Stimulated activated CD8-positive, alpha-beta memory T cell treated with anti-CD3 and anti-CD28 coated beads, Interleukin-12 subunit alpha, Interleukin-12 subunit beta, amount 100 ng/mL, for 24 hours (primary cell): ENCODE data around the gene TMEM41B.
"Not testable (repeated sequence)": the region's sequence is repeated elsewhere in the genome, so short reads cannot be mapped to it uniquely, and the experiment has no call there.

Experiments used
- DNase-seq: peaks from one replicate; pipeline ENCODE4 v3.0.0-alpha.2; 2020; ENCODE audit errors: extremely low read depth

TMEM41B gene

GRCh38 chr11:9314291-9315077 is at the start of gene TMEM41B:
Gene TMEM41B, minus strand, starts transcription at chr11:9314593. Its CDS starts 152 bp downstream, at chr11:9314441.
- peak; percentile 100 for DNase-seq

DNA sequence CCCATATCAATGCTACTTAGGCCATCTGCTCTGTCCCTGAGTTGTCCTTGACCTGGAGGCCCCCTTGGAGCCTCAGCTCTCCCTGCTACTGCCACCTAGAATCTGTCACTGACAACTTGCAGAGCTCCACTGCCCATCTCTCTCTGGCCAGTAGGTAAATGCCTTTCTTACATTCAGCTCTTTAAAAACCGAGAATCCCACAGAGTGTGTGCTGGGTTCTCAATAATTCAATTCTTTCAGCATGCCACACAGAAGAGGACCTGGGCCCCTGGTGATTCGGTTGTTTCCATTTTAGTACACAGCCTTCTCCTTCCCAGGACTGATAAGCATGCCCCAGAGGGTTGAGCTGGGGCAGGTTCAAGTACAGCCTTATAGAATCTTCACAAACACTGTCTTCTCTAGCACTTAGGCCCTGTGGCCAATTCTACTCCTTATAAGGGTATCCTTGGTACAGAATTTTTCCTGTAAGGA is 48.0 kb upstream of the TMEM41B start:
- no peak for DNase-seq

DNA sequence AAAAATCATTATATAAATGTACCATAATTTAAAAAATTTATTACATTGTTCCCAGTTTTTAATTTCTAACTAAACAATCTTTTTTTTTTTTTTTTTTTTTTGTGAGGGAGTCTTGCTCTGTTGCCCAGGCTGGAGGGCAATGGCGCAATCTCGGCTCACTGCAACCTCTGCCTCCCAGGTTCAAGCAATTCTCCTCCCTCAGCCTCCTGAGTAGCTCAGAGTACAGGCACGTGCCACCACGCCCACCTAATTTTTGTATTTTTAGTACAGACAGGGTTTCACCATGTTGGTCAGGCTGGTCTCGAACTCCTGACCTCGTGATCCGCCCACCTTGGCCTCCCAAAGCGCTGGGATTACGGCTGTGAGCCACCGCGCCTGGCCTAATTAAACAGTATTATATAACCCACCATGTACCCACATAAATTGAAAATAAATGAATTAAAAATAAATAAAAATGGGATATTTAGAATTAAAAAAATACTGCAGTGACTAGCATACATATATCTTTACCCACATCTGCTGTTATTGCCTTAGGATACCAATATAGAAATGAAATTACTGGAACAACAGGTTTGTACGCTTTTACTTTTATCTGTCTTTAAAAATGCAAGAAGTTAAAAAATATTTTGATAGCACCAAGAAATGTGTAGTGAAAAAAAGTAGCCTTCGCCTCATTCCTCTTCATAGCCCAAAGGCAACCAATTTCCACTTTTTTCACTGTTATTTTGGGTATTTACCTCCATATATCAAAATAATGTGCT is 46.6 kb upstream of the TMEM41B start:
- not testable (repeated sequence) for DNase-seq

DNA sequence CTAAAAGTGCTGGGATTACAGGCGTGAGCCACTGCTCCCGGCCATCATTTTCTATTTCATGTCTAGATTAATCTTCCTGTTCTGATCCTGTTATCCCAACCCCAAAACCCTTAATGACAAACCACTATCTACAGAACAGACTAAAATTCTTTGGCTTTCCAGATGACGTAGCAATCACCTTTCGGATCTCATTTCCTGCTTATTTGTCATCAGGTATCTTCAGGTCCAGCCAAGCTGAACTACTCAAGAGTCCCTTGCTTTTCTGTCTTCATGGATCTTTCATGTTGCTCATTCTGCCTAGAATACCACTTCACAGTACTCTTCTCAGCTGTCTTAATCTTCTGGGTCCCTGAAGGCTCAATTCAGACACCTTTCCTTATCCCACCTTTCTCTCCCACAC is 42.6 kb upstream of the TMEM41B start:
- DNase-seq, result no peak

GRCh38 chr11:9351321-9351881 is 37.0 kb upstream of the TMEM41B start:
- DNase-seq, result no peak

DNA sequence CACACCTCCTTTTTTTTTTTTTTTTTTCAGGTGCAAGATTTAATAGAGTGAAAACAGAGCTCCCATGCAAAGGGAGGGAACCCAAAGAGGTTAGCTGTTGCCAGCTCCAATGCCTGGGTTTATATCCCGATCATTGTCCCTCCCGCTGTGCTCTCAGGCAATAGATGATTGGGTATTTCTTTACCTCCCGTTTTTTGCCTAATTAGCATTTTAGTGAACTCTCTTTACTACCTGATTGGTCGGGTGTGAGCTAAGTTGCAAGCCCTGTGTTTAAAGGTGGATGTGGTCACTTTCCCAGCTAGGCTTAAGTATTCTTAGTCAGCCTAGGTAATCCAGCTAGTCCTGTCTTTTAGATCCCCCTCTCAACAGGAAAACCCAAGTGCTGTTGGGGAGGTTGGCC is 33.4 kb upstream of the TMEM41B start:
- not testable (repeated sequence) for DNase-seq

DNA sequence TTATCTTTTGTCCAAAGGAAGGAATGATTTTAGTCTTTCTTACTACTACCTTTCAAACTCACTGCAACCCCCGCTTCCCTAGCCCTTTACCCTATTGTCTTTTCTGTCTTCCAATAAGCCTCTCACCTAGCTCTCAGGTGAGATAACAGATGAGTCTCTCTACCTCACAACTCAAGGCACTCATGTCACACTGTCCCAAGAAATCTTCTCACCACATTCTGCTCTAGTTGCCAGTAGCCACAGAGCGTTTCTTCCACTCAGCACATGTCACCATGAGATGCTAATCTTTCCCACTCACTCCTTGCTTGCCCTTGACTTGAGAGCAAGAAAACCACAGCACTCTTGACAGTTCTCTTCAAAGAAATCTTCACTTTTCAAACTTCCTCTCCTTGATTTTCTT is 32.7 kb upstream of the TMEM41B start:
- DNase-seq, result no peak

- DNase-seq, result no peak
Observed at GRCh38 chr11:9344061-9344680, 29.8 kb upstream of the TMEM41B start.

- DNase-seq, result no peak
Observed at GRCh38 chr11:9341638-9342178, 27.3 kb upstream of the TMEM41B start.

- DNase-seq, result no peak
Observed at GRCh38 chr11:9332655-9333054, 18.3 kb upstream of the TMEM41B start.

- no peak for DNase-seq
Observed at GRCh38 chr11:9330387-9331384, 16.3 kb upstream of the TMEM41B start.

DNA sequence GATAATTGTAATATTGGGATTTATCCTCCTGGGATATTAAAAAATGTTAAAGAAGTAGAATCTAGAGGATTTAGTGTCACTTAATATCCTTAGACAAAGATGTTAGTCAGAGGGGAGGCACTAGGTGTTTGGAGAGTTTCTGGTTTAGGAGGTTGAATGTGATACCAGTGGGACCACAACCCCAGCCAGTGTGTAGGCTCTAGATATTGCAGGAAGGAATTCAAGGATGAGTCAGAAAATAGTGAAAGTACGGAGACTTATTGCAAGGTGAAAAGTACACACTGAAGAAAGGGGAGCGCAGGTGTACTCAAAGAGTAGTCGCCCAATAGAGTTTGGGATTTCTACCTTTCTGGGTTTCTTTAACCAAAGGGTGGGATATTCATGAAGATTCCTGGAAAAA is 5.7 kb upstream of the TMEM41B start:
- DNase-seq, result no peak

GRCh38 chr11:9319377-9320001 is 5.1 kb upstream of the TMEM41B start:
- not testable (repeated sequence) for DNase-seq

GRCh38 chr11:9318442-9319376 is 4.3 kb upstream of the TMEM41B start:
- DNase-seq, result not testable (repeated sequence)

DNA sequence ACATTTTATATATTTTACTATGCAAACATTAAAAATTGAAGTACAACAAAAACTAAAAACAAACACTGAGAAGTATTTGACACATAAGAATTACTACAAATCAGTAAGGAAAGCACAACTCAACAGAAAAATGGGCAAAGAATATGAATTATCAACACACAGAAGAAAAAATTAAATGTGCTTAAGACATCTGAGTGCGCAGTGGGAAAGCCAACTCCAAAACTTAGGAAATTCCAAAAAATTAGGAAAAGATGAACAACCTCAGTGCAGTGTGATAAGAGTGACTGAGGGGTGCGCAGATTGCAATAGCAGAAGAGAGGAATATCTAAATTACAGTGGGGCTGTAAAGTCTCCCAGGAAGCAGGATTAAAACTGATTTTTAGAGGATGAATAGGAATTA is 1.9 kb upstream of the TMEM41B start:
- no peak for DNase-seq

- DNase-seq, result no peak
Observed at GRCh38 chr11:9315078-9315688, 790 bp upstream of the TMEM41B start.

- no peak for DNase-seq
Observed at GRCh38 chr11:9313648-9314290, 624 bp downstream of the TMEM41B start.

DNA sequence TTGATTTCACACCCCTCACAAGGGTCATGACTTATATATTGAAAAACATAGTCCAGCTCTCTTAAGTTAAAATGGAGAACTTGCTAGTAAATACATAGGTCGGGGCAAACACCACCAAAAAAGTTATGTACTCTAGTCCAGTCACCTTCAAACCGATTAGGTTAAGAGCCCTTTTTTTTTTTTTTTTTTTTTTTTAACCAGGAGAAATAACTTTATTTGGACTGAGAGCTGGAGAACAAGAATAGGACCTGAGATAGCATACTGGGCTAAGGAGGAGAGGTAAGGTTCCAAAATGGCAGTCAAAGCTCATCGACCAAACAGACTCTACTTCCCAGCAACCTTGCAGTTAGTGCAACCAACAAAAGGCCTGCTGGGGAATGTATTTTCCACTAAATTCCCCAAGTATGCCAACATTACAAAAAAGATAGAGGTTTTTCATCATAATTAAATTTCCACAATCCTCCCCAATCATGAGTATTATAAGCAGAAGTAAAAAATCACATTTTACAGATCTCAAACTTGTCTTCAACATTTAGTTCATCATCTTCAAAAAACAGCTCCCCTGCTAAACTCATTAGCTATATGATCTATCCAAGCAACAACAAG is 3.8 kb downstream of the TMEM41B start:
- no peak for DNase-seq
